Astrocyte of the spinal cord (primary cell): ENCODE measurements around the gene CAMK1G.
A peak's percentile ranks its signal among the peaks of the same experiment; 100 is the strongest.

Experiments used
- DNase-seq: peaks from one replicate; pipeline ENCODE4 v3.0.0; 2011; ENCODE audit warnings: low read depth, low spot score
- H3K4me3 ChIP-seq: 2 replicates; pipeline ENCODE4 v1.5.1; 2011; ENCODE audit warnings: low read depth, mild to moderate bottlenecking, low read length, moderate library complexity
- in situ Hi-C: cut with HindIII; loops from 2 replicates; pipeline ENCODE4 v1.10.0; 2017; ENCODE audit warnings: low sequenced_read_pairs
- TF ChIP-seq, protein P1 (sequence below): IDR thresholded peaks from 2 replicates; pipeline ENCODE4 v1.5.1; 2012; ENCODE audit warnings: low read depth, mild to moderate bottlenecking, low read length, inconsistent platforms

CAMK1G gene

DNA sequence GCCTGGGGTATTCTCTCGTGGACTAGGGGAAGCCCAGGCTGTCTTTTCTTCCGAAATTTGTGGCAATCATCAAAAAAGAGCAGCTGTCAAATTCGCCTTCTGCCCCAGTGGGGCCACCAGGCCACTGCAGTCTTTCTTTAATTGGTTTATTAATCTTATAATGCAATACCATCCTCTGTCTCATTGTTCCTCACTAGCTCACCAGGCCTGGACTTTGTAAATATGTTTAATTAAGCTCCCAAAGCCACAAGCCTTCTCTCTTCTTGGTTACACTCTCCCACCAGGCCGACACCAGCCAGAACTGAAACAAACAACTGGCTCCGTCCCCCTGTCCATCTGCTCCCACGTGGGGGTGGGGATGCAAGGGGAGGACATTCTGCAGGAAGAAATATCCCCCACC lies 22.0 kb upstream of the CAMK1G start:
- TF ChIP-seq, protein P1, sequence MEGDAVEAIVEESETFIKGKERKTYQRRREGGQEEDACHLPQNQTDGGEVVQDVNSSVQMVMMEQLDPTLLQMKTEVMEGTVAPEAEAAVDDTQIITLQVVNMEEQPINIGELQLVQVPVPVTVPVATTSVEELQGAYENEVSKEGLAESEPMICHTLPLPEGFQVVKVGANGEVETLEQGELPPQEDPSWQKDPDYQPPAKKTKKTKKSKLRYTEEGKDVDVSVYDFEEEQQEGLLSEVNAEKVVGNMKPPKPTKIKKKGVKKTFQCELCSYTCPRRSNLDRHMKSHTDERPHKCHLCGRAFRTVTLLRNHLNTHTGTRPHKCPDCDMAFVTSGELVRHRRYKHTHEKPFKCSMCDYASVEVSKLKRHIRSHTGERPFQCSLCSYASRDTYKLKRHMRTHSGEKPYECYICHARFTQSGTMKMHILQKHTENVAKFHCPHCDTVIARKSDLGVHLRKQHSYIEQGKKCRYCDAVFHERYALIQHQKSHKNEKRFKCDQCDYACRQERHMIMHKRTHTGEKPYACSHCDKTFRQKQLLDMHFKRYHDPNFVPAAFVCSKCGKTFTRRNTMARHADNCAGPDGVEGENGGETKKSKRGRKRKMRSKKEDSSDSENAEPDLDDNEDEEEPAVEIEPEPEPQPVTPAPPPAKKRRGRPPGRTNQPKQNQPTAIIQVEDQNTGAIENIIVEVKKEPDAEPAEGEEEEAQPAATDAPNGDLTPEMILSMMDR = no peak
- no peak for DNase-seq
- no peak overlapping the region for H3K4me3 ChIP-seq
- in situ Hi-C loops = no loop called here

DNA sequence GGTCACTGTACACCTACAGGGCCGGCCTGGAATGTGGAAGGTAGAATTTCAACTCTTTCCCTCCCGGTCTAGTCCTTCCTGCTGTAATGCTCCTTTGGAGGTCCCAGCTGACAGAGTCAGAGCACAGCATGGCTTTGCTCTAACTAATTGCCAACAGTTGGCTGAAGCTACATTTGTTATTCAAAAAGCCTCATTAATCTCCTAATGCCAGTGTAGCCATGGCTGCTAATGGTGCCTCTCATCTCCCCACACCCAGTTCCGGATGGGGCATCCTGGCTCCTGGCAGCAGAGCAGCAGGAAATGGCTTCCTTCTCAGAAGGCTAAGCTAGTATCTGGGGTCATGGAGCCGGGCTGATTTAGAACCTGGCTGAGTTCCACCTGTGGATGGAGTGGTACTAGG lies 18.7 kb upstream of the CAMK1G start:
- TF ChIP-seq, protein P1 = no peak
- in situ Hi-C loops = no loop called here
- no peak overlapping the region for H3K4me3 ChIP-seq
- DNase-seq = no peak

DNA sequence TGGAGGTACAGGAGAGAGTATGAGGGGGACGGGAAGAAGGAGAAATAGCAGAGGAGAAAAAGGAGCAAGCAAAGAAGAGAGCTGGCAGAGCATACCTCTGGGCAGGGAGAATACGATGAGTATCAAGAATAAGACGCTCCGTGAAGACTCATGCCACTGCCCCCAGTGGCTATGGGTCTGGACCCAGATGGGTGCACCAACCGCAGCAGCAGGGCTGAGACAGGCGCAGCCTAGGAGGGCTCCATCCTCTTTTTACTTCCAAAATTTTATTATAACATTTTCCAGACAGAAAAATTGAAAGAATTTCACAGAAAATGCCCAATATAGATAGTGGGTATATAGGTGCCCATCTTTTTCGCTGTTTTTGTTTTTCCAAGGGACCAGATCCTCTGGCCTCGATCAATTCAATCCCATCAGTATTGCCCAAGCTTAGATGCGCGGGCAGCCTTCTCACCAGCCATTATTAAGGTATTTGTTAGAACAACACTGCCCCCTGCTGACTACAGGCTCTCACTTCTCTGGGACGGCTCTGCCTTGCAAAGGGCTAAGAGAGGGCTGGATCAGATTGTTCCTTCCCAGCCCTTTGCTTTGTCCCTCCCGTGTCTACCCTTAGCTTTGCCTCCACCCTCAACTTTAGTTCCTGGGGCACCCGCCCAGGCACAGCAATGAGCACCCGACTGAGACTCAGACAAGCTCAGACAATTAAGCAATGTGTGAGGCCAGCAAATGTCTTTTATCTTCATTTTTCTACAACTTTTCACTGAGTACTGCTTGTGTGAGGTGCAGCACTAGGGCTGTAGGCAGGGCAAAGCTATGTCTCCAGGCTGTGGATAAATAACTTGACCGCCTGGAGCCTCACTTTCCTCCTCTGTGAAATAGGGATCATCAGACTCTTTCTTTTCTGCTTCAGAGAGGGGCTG lies 17.5 kb upstream of the CAMK1G start:
- in situ Hi-C loops = no loop called here
- no peak overlapping the region for H3K4me3 ChIP-seq
- DNase-seq = peak; percentile 75
- TF ChIP-seq, protein P1 = peak; percentile 88

DNA sequence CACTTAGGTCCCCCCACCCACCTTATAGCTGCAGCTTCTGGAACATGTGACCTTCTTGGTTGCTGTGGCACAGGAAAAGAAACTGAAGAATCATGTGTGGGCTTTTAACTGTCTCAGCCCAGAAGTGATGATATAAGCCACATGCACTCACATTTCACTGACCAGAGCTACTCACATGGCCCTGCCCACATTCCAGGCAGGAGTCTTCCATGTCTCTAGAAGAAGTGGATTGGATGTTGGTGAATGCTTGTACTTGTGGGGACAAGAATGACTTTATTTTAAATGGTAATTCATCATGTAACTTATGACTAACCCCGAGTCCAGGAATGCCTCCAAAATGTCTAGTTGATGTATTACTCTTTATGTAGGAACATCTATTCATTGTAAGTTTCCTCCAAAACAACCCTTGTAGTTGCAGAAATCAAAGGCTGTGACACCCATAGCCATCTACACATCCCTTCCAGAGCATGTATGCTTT lies 15.8 kb upstream of the CAMK1G start:
- DNase-seq = peak; percentile 44
- no peak overlapping the region for H3K4me3 ChIP-seq
- in situ Hi-C loops = no loop called here
- TF ChIP-seq, protein P1 = no peak

DNA sequence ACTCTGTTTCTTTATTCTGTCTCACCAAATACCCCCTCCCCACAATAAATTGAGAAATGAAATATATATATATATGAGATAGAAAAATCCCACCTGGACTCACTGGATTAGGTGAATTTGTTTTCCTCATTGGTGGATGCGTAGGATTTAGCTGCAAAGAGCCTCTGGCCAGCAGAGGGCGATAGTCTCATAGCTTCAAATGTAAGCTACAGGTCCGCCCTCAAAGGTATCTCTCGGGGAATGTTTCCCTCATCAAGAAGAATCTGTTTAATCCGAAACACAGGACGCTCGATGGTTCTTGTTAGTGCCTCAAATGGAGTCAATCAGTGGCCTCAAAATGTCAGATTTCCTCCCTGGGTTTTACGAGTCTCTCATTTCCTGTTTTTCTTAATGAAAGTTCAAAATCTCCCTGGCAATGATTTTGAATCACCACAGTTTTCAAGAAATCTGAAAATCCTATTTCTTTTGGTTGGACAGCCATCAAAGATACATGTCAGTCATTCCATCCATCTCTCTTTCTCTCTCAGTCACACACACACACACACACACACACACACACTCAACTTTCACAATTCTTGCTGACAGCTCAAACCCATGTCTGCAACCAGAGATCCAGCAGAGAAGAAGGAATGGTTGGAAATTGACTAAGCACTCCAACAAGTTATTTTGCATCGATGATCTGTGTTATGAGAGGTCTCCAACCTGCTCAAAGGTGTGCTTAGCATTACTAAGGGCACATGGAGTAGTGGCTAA lies 13.9 kb upstream of the CAMK1G start:
- no peak overlapping the region for H3K4me3 ChIP-seq
- TF ChIP-seq, protein P1 = peak; percentile 97
- DNase-seq = peak; percentile 81
- in situ Hi-C loops = no loop called here

DNA sequence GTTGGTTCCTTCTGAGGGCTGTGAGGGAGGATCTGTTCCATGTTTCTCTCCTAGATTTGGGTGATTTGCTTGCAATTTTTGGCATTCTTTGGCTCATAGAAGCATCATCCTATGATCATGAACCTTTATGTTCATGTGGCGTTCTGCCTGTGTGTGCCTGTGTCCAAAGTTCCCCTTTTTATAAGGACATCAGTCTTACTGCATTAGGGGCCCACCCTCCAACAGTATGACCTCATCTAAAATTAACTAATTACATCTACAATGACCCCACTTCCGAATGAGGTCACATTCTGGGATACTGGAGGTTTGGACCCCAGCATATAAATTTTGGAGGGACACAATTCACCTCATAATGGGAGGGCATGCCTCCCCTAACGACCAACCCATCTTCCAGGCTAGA lies 12.8 kb upstream of the CAMK1G start:
- DNase-seq = no peak
- H3K4me3 ChIP-seq = no peak overlapping the region
- TF ChIP-seq, protein P1 = no peak
- in situ Hi-C loops = no loop called here
